GM10847 (cell line): ENCODE measurements around the gene RFC3.

Experiments
- POLR2A ChIP-seq: IDR thresholded peaks from 2 replicates; pipeline ENCODE4 v1.6.1; 2011; ENCODE audit not compliant: insufficient read length; ENCODE audit errors: extremely low read depth

Gene RFC3

DNA sequence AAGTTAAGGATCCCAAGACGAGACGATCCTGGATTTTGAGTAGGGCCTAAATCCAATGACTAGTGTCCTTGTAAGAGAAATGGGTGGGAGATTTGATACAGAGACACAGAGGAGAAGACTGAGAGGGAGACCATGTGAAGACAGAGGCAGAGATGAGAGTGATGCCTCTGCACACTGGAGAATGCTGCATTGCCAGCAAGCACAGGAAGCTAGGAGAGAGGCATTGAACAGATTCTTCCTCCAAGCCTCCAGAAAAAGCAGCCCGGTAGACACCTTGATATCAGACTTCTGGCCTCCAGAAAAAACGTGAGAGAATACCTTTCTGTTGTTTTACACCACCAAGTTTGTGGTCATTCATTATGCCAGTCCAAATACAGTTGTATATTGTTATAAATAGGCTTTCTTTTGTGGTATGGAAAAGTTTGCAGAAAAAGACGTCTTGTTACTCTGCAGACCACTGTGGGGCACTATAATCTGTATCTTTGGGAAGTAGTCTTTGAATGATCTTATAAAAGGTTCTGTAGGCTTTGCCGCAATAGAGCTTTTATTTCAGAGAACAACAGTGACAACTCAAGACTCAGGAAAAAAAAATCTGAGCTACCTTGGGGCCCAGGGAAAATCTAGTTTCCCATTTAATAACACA is 17.9 kb upstream of the RFC3 start:
- no peak for TF ChIP-seq POLR2A

DNA sequence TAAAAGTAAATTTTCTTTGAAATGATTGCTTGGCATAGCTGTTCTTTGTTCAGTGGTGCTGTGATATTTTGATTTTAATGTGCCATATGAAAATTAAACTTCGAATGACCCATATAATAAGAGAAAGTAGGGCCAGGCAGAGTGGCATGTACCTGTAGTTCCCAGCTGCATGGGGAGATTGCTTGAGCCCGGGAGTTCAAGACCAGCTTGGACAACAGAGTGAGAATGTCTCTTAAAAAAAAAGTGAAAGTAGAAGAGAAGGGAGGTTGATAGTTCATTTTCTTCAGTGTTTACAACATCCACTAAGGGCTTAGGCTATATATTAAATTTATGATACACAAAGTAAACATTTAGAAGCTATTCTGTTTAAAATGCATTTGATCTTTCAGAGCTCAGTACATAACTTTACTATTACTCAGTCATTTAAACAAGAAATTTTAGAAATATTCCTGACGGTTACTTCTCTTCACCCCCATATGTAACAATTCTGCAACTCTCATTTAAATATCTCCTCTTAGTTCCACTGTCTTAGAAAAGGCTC is 17.2 kb upstream of the RFC3 start:
- no peak for TF ChIP-seq POLR2A

DNA sequence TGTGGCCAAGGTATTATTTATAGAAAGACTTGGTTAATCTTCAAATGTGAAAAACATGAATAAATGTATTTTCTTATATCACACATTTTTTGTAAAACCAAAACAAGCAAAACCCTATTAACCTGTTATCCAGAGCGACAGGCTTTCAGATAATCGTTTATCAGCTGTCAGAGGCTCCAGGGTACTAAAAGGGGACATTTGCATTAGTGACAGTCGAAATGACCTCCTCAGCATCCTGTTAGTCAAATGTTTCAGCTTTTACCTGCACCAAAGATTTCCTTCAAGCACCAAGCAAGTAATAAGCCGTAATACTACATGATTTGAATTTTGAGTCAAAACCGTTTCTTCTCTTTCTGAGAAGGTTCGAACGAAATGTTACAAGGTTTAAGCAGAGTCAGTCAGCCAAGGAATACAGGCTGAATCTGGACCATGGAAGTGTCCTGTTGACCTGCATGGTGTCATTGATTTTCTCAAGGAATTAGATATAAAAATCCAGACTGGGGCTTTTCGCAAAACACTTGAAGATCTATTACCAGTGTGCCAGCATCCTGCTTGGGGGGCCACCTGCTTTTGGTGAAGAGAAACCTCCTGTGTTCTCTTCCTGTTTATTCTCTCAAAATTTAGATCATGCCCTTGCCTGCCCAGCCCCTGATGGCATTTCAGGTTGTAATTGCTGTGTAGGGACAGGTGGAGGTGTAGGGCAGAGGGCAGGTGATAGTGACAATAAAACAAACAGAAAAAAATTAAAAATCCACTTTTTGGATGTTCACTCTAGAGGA is 11.3 kb upstream of the RFC3 start:
- TF ChIP-seq POLR2A = no peak

DNA sequence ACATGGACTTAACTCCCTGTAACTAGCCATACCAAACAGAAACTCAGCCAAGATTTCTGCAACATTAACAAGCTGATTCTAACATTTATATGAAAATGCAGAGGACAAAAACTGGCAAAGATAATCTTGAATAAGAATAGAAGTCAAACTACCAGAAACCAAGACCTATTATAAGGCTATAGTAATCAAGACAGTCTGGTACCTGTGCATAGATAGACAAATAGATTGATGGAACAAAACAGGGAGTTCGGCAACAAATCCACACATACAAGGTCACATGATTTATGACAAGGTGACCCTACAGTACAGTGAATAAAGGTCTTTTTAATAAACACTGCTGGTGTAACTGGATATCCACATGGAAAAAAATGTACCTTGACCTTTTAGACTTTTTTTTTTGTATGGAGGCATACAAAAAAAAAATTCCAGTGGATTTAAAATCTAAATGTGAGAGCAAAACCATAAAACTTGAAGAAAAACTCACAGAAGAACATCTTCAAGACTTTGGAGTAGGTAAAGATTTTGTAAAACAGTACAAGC is 2.9 kb upstream of the RFC3 start:
- no peak for TF ChIP-seq POLR2A

DNA sequence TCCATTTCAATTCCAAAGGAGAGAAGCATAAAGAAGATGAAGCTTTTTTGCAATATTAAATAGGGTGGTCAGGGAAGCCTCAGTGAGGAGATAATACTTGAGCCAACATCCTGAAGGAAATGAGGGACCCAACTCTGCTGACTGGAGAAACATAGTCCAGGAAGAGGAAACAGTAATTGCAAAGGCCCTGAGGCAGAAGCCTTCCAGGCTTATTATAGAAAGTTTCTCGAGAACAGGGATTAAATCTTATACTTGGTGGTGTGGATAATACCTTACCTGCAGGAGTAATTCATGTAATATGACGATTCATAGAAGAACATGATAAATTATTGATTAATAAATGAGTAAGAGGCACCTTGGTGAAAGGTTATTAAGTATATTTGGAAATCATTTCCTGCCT is 1.0 kb upstream of the RFC3 start:
- TF ChIP-seq POLR2A = no peak

DNA sequence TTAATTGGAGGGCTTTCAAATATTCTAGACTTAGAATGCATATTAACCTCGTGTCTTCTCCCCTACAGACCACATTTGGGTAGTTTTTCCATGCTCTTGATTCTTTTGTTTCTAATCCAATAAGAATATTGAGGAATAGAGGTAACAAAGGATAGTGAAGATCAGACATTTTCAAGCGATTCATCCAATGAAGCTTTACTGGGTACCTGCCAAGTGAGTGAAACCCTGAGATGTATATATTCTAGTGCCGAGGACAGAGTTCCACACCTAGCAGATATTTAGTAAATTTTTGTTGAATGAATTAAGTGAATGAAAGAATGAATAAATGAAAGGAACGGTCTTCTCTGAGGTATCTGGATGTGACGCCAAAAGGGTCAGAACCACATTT is 442 bp upstream of the RFC3 start:
- TF ChIP-seq POLR2A = no peak

DNA sequence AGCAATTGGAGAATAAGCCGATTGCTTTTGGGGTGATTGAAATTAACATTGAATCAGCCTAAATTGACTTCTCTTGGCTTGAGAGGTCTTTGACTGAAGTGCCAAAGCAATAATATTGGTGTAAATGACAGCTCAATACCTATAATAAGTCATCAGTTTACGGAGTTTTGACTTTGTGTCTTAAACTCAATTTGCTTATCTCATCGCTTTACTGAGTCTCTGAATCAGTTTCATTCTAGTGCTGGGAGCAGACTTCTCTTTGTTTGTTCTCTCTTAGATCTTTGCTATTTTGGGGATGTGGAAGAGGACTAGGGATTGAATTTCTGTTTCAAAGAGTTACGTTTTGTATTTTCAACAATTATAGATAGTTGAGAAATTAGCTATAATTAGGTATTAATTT is 7.1 kb downstream of the RFC3 start:
- TF ChIP-seq POLR2A = no peak

DNA sequence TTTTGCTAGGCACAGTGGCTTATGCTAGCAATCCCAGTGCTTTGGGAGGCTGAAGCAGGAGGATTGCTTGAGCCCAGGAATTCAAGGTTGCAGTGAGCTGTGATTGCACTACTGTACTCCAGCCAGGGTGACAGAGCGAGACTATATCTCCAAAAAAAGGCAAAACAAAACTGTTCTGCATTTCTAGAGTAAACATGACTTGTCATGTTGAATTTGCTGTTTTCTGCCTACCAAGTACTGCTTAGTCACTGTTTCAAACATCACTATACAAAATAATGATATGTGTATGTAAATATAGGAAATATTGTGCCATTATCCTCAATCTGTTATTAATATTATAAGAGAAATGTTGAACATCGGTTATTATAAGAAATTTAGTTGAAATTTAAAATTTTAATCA is 9.2 kb downstream of the RFC3 start:
- TF ChIP-seq POLR2A = no peak

DNA sequence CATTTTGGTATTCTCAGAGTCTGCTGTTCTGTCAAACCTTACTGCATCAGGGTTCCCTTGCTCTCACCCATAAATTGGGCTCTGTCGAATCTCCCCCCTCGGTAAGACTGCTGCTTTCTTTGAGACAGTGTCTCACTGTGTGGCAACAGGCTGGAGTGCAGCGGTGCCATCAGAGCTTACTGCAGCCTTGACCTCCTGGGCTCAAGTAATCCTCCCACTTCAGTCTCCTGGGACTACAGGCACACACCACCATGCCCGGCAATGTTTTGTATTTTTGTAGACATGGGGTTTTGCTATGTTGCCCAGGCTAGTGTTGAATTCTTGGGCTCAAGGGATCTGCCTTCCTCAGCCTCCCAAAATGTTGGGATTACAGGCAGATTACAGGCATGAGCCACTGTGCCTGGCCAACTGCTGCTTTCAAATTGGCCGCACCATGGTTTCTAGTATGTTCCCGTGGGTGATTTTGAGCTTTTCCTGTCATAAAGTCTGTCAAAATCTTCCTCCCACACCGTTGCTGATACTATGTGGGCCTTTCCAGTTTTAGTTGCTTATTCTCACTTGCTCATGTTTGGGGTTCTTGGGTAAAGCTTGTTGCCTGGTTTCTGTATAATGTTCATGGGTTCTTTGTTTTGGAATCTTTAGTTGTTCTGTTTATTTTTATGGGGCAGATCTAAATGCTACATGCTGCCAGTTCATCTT is 10.6 kb downstream of the RFC3 start:
- TF ChIP-seq POLR2A = no peak

DNA sequence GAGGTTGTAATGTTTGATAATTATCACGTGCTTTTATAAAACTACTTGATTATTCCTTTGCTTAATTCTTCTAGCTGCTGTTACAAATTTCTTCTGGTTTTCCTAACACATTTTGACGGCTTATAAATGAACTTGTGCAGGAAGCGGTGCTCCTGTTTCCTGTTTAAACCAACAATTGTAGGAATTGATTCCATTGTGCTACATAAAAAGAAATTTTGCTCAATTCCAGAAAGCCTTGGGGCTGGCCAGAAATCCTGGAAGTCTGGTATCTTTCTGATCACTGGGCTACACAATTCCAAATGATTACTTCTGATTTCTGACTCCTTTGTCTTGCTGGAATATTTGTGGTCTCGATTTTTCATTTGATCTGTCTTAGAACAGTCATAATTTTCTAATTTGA is 14.9 kb downstream of the RFC3 start:
- TF ChIP-seq POLR2A = no peak

DNA sequence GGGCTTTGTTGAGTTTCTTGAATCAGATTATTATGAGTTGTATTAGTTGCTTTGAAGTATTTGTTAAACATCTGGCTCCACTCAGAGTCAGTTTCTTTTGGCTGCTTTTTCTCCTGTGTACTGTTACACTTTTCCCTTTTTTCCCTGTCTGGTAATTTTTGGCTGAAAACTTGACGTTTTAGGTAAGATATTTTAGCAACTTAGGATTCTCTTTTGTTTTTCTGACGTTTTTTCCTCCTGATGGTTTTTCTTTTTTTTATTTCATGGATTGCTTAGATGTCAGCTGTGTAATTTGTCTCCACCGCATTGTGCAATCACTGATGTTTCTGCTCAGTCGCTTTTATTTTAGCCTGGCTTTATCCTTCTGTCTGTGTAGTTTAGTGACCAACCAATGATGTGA is 20.7 kb downstream of the RFC3 start:
- TF ChIP-seq POLR2A = no peak

DNA sequence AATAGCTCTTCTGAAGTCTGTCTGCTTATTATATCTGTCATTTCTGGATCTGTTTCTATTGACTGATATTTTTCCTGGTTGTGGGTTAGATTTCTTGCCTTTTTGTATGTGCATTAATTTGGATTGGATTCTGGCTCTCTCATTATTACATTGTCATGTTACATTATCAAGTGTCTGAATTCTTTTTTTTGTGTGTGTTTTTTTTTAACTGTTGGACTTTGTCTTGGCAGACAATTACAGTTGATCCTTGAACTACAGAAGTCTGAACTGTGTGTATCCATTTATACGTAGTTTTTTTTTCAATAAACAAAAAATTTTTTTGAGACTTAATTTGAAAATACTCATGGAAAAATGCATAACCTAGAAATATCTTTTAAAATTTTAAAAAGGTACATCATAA is 22.5 kb downstream of the RFC3 start:
- TF ChIP-seq POLR2A = no peak

DNA sequence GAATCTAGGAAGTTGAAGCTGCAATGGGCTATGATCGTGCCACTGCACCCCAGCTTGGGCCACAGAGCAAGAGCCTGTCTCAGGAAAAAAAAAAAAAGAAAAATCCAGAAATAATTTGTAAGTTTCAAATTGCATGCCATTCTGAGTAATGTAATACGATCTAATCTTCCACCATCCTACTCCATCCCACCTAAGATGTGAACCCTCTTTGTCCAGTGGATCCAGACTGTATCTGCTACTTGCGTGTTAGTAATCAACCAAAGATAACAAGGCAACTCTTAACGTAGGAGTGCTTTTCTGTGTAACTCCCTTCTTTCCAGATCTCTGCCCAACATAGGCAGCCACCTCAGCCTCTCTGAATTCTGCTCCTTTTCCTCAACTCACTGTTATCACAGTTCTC is 24.3 kb downstream of the RFC3 start:
- no peak for TF ChIP-seq POLR2A

DNA sequence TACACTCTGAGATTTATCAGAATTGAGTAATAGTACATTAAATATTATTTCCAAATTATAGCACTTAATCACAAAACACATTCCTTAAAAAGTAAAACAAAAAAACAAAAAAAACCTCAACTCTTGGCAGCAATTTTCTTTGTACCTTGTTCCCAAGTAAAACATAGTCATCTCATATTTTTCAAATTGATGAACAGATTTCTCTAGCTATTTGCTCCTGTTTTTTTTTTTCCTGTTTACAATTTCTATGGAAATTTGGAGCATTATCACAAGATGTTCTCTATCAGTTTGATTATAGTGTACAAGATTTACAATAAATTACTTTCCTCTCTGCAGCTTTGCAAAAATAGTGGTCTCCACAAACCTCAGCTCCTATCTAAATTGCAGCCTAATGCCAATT is 25.0 kb downstream of the RFC3 start:
- no peak for TF ChIP-seq POLR2A

DNA sequence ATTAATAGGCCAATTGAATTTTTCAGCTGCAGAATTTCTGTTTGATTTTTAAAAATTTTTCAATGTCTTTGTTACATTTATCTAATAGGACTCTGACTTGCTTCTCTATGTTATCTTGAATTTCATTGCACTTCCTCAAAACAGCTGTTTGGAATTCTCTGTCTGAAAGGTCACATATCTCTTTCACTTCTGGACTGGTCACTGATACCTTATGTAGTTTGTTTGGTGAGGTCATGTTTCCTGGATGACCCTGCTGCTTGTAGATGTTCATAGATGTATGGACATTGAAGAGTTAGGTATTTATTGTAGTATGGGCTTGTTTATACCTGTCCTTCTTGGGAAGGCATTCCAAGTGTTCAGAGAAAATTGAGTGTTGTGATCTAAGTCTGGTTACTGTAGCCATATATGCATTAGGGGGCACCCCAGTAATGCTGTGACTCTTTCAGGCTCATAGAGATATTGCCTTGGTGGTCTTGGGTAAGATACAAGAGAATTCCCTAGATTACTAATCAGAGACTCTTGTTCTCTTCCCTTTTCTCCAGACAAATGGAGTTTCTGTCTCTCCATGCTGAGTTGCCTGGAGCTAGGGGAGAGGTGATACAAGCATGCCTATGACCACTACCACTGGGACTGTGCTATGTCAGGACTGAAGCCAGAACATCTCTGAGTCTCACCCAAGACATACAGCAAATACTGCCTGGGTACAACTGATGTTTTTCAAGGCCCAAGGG is 27.8 kb downstream of the RFC3 start:
- no peak for TF ChIP-seq POLR2A

DNA sequence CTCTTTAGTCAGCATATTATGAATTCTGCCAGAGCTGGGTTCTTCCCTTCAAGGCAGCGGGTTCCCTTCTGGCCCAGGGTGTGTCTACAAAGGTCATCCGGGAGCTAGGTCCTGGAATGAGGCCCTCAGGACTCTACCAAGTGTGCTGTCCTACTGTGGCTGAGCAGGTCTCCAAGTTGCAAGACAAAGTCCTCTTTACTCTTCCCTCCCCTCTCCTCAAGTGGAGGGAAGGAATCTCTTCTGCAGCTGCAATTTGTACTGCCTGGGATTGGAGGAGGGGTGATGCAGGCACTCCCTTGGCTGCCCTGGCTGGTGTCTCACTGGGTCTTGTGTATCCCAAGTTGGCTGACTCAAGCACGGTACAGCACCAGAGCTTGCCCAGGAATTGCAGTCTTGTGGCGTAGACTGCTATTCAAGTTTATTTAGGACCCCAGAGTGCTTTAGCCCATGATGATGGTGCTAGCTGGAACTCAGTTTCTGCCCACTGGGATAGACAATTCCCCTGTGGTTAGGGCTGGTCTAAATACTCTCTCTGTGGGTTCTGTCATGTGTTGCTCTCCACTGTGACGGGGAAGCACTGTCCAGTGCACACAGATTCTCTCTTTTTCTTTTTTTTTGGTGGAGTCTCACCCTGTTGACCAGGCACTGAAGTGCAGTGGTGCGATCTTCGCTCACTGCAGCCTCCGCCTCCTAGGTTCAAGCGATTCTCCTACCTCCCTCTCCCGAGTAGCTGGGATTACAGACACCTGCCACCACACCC is 28.5 kb downstream of the RFC3 start:
- TF ChIP-seq POLR2A = no peak
